ENCODE results near the gene PANX3.

DNA sequence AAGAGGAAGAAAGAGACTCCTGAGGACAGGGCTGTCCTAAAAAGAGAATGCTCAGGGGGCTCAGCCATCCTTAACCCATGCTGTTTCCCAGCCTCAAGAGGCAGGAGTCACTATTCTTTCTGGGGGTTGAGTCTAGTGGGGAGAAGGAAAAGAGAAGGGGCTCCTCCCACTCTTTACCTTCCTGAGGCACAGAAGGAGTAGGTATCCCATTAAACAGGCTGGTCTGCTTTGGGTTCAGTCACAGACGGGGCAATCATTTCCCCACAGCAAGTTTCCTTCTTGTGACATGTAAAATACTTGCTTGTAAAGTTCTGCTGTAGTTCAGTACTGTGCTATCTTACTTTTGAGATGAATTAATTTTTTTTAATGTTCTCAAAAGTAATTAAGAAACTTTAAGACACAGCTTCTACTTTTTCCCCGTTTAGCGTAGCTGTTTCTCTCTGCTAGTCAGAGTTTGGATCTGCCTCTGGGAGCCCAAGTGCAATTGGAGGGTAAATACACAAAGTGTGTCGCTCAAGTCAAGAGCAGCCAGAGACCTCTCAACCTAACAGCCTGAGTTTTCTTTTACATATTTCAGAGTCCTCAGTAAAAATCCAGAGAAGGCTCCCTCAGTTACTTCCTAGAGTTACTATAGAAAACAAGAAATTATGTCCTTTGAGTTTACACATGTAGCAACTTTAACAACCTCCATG is 26.4 kb upstream of the PANX3 start:
- TF ChIP-seq BHLHE40 (IDR thresholded peaks at IDR 0.05; ENCODE audit: low read depth, low read length), result no peak
- TF ChIP-seq CTCF (IDR thresholded peaks at IDR 0.05), result no peak
- no peak for TF ChIP-seq SREBF2 (IDR thresholded peaks at IDR 0.05)
- TF ChIP-seq RFX5 (IDR thresholded peaks at IDR 0.05), result no peak
- TF ChIP-seq JUN (IDR thresholded peaks at IDR 0.05), result no peak
